Hematopoietic multipotent progenitor cell treated with erythropoietin and hydrocortisone succinate and interleukin-3 and kit ligand, for 15 days (in vitro differentiated cells): ENCODE measurements around the gene ATP6V1G2.
"Not testable (repeated sequence)": the region's sequence is repeated elsewhere in the genome, so short reads cannot be mapped to it uniquely, and the experiment has no call there.

Experiments
- DNase-seq: peaks from one replicate; pipeline ENCODE4 v3.0.0-alpha.2; 2015; ENCODE audit warnings: low spot score

The ATP6V1G2 gene

GRCh38 chr6:31575952-31576685 is 29.7 kb upstream of the ATP6V1G2 start:
- DNase-seq = no peak

GRCh38 chr6:31575335-31575901 is 29.0 kb upstream of the ATP6V1G2 start, which contains the start of gene TNF:
Gene TNF, plus strand, starts transcription at chr6:31575565. Its CDS starts 177 bp downstream, at chr6:31575742.
- DNase-seq = no peak

- no peak for DNase-seq
Measured at GRCh38 chr6:31574106-31575061, 28.0 kb upstream of the ATP6V1G2 start.

GRCh38 chr6:31573239-31574105 is 27.1 kb upstream of the ATP6V1G2 start:
- no peak for DNase-seq

- no peak for DNase-seq
Measured at GRCh38 chr6:31572041-31572911, 25.9 kb upstream of the ATP6V1G2 start, which contains the start of gene LTA. Gene LTA, plus strand, starts transcription at chr6:31572289. Its CDS starts 454 bp downstream, at chr6:31572743.

GRCh38 chr6:31569861-31570536 is 23.6 kb upstream of the ATP6V1G2 start:
- DNase-seq = no peak

- DNase-seq = no peak
Measured at GRCh38 chr6:31568537-31568961, 22.1 kb upstream of the ATP6V1G2 start.

GRCh38 chr6:31567531-31568370 is 21.3 kb upstream of the ATP6V1G2 start:
- DNase-seq = no peak

- DNase-seq = no peak
Measured at GRCh38 chr6:31560697-31561058, 14.3 kb upstream of the ATP6V1G2 start.

- DNase-seq = no peak
Measured at GRCh38 chr6:31559958-31560696, 13.7 kb upstream of the ATP6V1G2 start.

- no peak for DNase-seq
Measured at GRCh38 chr6:31559606-31559957, 13.2 kb upstream of the ATP6V1G2 start.

GRCh38 chr6:31558631-31559500 is 12.5 kb upstream of the ATP6V1G2 start:
- no peak for DNase-seq

- no peak for DNase-seq
Measured at GRCh38 chr6:31558318-31558625, 11.9 kb upstream of the ATP6V1G2 start.

- no peak for DNase-seq
Measured at GRCh38 chr6:31557443-31558317, 11.3 kb upstream of the ATP6V1G2 start.

- no peak for DNase-seq
Measured at GRCh38 chr6:31556307-31556706, 9.9 kb upstream of the ATP6V1G2 start.

- not testable (repeated sequence) for DNase-seq
Measured at GRCh38 chr6:31551371-31551770, 5.0 kb upstream of the ATP6V1G2 start.

GRCh38 chr6:31548544-31548873 is 2.1 kb upstream of the ATP6V1G2 start:
- DNase-seq = no peak
